ENCODE results near the gene ASTN2.

Gene ASTN2

DNA sequence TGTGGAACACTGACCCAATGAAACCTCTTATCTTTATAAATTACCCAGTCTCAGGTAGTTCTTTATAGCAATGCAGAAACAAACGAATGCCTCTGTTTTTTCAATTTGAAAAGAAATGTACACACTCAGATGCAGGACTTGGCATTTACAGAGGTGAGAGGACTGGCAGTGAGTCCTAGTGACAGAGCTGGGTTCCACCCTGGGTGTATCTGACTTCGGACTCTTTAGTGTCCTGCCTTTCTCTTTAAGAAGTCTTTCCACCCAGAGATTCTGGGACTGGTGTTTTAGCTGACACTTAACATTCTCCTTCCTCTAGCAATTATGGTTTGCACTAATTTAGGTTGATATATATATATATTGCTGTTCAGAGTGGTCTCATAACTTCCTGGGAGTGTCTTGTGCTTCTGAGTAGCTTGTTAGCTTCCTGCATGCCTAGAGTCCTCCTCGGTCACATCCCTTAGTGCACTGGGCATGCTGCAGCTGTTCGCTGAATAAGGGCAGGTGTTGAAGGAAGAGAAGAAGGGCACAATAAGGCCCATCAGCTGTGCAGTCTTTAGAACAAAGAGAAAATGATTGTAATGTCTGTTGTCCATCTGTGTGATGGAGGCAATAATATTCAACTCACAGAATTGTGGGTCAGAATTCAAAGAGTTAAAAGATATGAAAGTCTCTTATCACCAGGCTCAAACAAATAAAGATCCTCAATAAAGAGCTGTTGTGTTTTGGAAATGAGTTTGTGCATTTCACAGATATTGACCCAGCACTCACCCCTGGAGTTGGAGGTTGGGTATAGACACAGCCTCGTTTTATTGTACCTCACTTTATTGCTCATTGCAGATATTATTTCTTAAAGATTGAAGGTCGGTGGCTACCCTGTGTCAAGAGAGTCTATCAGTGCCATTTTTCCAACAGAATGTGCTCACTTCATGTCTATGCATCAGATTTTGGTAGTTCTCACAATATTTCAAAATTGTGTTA, 540.6 kb downstream of the ASTN2 start:
- no peak overlapping the region for H3K4me3 ChIP-seq (ENCODE audit: low read depth, low read length)
- TF ChIP-seq MAX (IDR thresholded peaks at IDR 0.05; ENCODE audit: low read depth, low read length) = no peak
- TF ChIP-seq, protein P1, sequence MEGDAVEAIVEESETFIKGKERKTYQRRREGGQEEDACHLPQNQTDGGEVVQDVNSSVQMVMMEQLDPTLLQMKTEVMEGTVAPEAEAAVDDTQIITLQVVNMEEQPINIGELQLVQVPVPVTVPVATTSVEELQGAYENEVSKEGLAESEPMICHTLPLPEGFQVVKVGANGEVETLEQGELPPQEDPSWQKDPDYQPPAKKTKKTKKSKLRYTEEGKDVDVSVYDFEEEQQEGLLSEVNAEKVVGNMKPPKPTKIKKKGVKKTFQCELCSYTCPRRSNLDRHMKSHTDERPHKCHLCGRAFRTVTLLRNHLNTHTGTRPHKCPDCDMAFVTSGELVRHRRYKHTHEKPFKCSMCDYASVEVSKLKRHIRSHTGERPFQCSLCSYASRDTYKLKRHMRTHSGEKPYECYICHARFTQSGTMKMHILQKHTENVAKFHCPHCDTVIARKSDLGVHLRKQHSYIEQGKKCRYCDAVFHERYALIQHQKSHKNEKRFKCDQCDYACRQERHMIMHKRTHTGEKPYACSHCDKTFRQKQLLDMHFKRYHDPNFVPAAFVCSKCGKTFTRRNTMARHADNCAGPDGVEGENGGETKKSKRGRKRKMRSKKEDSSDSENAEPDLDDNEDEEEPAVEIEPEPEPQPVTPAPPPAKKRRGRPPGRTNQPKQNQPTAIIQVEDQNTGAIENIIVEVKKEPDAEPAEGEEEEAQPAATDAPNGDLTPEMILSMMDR (IDR thresholded peaks at IDR 0.05; ENCODE audit: low read depth, low read length) = no peak
- no peak for TF ChIP-seq POLR2A (IDR thresholded peaks at IDR 0.05; ENCODE audit: extremely low read depth, insufficient read length)
- no peak for TF ChIP-seq MYC (IDR thresholded peaks at IDR 0.05; ENCODE audit: low read depth, low read length)
- DNase-seq (ENCODE audit: low read depth) = no peak

DNA sequence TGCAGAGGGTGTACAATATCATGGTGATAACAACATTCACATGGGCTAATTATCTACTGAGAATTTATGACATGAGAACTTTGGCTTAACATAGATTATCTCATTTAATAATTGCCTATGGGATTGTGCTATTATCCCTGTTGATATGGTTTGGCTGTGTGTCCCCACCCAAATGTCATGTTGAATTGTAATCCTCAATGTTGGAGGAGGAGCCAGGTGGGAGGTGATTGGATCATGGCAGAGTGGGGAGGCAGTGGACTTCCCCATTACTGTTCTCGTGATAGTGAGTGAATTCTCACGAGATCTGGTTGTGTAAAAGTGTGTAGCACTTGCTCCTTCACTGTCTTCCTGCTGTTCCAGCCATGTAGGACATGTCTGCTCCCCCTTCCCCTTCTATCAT, 541.4 kb downstream of the ASTN2 start:
- TF ChIP-seq MAX (IDR thresholded peaks at IDR 0.05; ENCODE audit: low read depth, low read length) (no peak), MYC (IDR thresholded peaks at IDR 0.05; ENCODE audit: low read depth, low read length) (no peak), POLR2A (IDR thresholded peaks at IDR 0.05; ENCODE audit: extremely low read depth, insufficient read length) (no peak)
- TF ChIP-seq, protein P1 (IDR thresholded peaks at IDR 0.05; ENCODE audit: low read depth, low read length) = no peak
- no peak overlapping the region for H3K4me3 ChIP-seq (ENCODE audit: low read depth, low read length)
- DNase-seq (ENCODE audit: low read depth) = no peak

DNA sequence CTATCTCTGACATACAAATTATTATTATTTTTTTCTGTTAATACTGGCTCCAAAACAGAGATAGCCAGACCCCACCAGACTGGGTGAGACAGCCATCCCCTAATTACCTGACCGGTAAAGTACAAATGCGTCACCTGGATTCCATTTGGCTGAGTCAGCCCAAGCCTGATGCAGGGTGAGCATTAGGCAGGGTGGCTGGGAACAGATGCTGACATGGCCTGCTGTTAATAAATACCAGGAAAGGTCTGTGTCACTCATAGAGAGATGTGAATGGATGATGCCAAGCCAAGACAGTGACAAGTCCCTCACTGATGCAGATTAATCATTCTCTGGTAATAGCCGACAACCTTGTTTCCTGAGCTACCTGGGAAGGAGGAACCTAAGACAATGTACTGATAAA, 544.3 kb downstream of the ASTN2 start:
- DNase-seq (ENCODE audit: low read depth) = no peak
- no peak overlapping the region for H3K4me3 ChIP-seq (ENCODE audit: low read depth, low read length)
- TF ChIP-seq MYC (IDR thresholded peaks at IDR 0.05; ENCODE audit: low read depth, low read length) (no peak), POLR2A (IDR thresholded peaks at IDR 0.05; ENCODE audit: extremely low read depth, insufficient read length) (no peak), MAX (IDR thresholded peaks at IDR 0.05; ENCODE audit: low read depth, low read length) (no peak)
- TF ChIP-seq, protein P1 (IDR thresholded peaks at IDR 0.05; ENCODE audit: low read depth, low read length) = no peak

DNA sequence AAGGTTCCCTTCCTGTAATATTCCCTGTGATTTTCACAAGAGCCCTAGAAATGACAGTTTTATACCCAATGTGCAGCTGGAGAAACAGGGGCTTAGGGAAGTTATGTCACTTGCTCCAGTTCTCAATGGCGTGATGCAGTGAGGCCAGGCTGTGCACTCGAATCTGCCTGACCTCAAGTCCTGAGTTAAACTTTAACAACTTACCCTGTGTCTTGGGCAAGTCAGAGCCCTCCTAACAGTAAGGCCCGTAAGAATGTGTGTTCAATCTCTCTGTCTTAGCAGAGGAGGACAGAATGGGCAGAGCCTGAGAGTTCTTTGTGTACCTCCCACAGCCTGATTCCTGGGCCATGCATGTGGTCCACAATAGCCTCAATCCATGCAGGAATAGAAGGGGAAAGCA, 546.7 kb downstream of the ASTN2 start:
- TF ChIP-seq POLR2A (IDR thresholded peaks at IDR 0.05; ENCODE audit: extremely low read depth, insufficient read length) (no peak), MAX (IDR thresholded peaks at IDR 0.05; ENCODE audit: low read depth, low read length) (no peak), MYC (IDR thresholded peaks at IDR 0.05; ENCODE audit: low read depth, low read length) (no peak)
- TF ChIP-seq, protein P1 (IDR thresholded peaks at IDR 0.05; ENCODE audit: low read depth, low read length) = no peak
- no peak overlapping the region for H3K4me3 ChIP-seq (ENCODE audit: low read depth, low read length)
- no peak for DNase-seq (ENCODE audit: low read depth)

DNA sequence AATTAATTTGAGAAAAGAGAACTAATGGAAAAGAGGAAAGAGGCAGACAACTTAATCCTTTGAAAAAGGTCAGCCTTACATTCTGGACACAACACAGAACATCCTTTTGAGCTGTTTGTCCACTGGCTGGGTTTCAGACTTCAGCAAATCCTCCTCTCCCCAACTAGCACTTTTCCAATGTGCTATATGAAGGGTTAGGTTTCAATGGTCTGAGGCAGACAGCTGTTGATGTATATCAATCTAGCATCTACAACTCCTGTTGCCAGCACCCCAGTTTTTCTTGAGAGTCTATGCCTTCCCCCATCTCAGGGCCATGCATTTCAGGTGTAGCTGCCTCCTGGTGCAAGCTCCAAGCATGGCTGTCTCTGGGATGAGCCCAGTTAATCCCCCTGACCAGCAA, 553.5 kb downstream of the ASTN2 start:
- DNase-seq (ENCODE audit: low read depth) = no peak
- no peak overlapping the region for H3K4me3 ChIP-seq (ENCODE audit: low read depth, low read length)
- TF ChIP-seq, protein P1 (IDR thresholded peaks at IDR 0.05; ENCODE audit: low read depth, low read length) = no peak
- TF ChIP-seq POLR2A (IDR thresholded peaks at IDR 0.05; ENCODE audit: extremely low read depth, insufficient read length) = no peak
- no peak for TF ChIP-seq MAX (IDR thresholded peaks at IDR 0.05; ENCODE audit: low read depth, low read length)
- no peak for TF ChIP-seq MYC (IDR thresholded peaks at IDR 0.05; ENCODE audit: low read depth, low read length)
